ENCODE results near the gene KANSL1.

The KANSL1 gene

DNA sequence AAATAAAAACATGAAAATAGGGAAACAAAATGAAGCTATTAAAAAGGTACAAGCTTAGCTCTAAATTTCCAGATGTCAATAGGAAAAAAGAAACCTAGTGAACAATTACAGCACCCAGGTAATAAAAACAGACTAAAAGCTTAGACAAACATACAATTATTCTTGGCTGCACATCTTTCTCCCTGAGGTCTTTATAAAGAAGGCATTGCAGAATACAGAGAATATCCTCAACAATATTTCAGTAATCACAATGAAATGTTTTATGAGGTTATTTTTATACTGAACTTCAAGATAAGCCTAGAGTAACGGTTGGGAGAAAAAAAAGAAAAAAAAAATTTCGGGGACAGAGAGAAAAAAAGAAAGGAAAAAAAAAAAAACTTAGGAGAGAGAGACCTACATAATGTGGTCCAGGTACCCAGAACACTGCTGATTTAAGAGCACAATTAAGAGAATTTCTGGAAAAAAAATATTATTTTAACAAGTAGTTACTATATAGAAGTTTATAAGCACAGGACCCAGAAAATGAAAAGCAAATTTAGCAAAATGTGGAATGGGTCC, 26.5 kb downstream of the KANSL1 start:
- DNase-seq, result no peak

DNA sequence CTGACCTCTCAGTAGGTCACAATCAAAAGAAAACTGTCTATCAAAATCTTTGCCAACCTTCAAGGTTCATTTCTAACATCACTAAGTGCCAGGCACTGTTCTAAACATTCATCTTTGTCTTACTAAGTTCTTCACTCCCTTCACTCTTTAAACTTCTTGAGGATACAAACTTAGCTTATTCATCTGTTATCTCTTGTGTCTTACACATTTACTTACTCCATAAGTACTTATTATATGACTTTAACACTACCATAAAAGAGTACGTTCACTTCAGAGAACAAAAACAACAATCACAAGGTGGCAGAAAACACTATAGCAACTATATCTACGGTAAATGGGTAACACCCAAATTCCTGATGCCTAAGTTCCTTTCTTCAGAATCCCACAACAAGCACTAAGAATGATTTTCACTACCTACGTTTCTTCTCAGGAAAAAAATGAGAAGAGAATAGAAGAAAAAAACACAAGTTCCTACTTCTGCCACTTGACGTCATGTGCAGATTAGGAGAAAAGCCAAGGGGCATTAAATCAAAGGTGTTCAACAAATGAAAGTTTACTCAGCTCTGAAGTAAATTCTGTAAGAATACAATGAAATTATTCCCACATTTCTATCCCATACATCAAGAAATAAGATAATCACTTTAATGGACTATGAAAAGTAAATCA, 29.2 kb downstream of the KANSL1 start:
- DNase-seq, result no peak

DNA sequence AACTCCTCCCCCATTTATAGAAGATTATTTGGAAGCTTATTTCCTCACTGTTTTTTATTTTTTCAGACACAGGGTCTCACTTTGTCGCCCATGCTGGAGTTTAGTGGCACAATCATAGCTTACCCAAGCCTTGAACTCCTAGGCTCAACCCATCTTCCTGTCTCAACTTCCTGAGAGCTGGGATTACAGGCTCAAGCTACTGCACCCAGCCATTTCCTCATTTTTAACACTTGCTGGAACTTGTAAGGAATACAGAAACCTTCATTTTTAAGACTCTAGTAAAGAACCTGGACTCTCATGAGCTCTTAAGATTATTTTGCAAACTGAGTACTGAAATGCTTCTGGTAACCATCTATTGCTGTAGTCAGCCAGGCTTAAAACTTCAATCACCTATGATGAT, 29.9 kb downstream of the KANSL1 start:
- no peak for DNase-seq

DNA sequence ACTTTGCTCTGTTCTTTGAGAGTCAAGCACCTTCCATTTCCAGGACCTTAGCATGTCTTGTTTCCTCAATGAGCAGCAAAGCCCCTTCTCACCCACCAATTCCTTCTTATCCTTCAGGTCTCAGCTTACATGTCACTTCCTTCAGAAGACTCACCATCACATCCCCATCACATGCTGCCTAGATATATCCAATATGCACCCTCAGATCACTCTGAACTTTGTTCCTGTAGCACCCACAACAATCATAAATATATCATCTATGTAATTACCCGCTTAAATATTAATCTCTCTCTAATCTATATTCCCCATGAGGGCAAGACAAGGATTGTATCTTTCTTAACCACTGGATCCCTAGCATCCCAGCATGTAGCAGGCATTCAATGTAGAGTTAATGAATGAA, 30.4 kb downstream of the KANSL1 start:
- DNase-seq, result no peak

DNA sequence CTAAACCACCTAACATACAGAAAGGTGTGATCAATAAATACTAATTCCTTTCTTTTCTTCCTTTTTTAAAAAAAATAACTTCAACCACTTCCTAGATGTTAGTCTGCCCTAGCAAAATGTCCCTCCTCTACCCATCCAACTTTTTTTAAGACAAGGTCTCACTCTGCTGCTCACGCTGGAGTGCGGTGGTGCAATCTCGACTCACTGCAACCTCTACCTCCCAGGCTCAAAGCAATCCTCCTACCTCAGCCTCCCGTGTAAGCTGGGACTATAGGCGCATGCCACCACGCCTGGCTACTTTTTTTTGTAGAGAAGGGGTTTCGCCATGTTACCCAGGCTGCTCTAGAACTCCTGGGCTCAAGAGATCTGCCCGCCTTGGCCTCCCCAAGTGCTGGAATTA, 33.1 kb downstream of the KANSL1 start:
- no peak for DNase-seq

DNA sequence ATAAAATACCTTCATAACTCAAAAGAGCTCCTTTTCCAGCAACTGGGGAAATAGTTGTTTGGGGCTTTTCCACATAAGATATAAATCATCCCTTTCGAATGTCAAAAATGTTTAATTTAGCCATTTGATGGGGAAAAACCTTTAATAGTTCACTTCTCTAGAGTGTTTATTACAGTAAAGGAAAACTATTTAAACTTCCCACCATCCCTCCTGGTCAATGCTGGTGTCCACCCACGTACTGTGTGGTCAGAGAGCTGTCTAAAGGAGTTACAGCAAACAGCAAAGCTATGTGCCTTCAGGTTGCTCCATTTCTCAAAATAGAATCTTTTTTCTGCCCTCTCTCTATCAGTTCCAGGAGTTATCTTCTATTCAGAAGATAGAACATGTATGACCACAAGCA, 33.5 kb downstream of the KANSL1 start:
- DNase-seq, result no peak

DNA sequence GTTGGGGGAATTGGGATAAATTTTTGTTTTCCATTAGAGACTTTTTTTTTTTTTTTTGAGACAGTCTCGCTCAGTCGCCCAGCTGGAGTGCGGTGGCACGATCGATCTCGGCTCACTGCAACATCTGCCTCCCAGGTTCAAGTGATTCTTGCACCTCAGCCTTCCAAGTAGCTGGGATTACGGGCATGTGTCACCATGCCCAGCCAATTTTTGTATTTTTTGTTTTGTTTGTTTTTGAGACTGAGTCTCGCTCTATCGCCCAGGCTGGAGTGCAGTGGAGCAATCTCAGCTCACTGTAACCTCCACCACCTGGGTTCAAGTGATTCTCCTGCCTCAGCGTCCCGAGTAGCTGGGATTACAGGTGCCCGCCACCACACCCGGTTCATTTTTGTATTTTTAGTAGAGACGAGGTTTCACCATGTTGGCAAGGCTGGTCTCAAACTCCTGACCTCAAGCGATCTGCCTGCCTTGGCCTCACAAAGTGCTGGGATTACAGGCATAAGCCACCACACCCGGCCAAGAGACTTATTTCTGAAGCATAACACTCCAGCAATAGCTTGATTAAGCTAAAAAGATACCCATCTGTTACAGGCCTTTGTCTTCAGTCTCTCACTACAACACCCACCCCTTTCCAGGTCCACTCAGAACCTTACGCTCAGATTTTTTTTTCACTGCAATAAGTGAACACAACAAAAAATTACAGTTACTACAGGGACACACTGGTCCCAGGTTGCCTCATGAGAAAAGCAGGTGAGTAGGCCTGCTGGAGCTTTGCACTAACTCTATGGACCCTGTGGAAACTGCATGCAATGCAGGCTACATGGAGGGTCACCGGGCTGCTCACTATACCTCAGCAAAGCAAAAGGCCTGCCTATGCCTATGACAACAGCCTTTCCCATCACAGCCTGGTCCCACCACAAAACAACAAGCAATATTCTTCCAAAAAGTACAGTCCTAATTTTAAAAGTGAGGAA, 34.6 kb downstream of the KANSL1 start:
- DNase-seq, result peak; percentile 5 to 19

DNA sequence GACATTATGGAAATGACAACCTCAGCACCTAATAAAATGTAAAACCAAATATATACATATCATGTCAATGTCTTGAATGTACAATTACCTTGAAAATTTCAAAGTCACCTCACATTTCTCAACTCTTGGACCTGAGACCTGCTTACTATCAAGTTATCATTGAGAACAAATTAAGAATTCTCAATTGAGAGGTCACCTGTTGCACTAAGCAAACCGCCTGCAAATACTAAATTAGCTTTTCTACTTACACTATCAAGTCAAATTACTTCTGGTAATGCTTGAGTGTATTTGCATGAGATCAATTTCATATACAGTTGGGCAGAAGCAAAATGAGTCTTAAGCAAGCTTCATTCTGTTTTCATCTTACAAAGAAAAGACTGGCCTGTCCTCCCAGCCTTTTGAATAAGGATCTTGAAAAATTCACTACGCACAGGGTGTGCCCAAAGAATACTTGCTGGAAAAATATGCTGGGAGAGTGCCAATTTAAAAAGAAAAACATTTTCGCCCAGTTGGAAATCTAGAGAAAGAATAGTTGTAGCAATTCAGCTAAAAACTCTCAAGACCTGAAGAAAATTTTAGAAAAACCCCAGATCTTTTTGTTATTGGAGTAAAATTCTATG, 35.7 kb downstream of the KANSL1 start:
- no peak for DNase-seq

DNA sequence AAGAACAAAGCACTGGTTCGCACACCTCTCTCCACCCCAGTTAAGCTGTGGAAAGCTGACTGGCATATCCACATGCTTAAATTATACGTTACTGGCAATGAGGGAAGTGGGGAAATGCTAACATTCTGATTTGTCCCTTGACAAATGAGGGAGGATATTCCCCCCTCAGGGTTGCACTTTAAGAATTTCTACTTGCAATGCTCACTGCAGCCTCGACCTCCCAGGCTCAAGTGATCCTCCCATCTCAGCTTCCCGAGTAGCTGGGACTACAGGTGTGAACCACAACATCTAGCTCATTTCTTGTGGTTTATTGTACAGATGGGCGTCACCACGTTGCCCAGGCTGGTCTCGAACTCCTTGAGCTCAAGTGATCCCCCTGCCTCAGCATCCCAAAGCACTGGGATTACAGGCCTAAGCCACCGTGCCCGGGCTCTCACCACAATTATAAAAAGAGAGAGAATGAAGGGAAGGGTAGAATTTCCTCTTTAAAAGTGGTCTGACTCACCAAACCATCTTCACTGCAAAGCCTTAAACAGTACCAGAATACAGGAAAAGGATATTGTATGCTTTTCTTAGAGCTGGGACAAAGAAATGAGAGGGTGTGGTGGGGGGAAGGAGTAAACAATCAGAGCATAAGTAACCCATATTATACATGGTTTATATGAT, 38.9 kb downstream of the KANSL1 start:
- DNase-seq, result no peak

DNA sequence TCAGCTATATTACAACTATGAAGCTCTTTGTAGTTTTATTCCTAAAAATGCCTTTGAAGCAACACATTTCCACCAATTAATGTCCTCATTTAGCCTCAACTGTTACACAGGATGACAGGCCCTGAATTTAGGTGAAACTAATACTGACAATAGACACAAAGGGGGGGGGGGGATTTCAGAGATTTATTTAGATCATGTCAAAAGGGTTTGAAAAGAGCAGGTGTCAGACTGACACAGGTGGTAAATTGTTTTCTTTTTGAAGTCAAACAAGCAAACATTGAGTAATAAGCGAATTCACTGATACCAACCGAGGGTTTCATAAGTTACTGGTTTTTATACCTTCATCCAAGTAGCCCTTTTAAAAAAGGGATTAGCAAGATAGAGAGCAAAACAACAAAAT, 40.8 kb downstream of the KANSL1 start:
- no peak for DNase-seq

DNA sequence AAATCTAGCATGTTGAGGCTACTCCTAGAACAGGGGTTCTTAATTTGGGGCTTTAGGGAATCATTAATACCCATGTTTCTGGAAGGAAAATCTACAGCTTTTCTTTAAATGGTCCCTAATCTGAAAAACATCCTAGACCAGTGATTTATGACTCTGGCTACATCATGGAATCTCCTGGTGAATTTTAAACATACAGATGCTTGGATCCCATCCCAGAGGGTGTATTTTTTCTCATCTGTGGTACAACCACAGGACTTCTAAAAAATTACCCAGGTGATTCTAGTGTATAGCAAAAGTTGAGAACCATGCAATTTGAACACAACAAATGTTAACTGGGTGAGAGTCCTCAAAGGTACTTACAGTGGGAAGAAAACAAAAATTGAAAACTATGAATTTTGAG, 41.5 kb downstream of the KANSL1 start:
- DNase-seq, result no peak

DNA sequence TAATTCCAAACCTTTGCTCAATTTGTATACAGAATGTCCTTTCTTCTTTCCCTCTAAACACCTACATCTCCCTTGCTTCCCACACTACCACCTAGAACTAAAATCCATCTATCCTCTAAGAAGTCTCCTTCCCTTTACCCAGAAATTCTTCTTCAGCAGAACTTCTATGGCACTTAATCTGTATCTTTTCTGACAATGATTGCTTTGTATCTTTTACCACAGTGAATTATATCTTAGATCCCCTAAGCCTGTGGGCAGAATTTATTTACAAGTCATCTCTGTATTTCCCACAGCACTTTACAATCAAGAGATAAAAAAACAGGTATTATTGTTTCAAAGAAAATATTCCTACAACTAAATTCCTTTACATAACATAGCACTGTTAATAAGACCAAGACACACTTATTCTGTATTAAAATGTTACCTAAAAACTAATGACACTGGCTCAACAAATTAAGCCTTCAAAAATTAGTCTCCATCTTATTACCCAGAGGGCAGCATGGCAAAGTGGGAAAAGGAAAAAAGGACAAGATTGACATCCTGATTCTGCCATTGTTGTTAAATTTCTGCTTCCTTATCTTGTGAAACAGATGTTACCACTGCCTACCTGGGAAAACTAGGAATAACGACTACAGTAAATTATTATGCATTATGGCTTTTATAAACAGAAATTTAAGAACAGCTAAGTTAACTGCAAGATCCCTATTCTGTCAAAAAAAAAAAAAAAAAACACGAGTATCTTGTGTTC, 42.8 kb downstream of the KANSL1 start:
- DNase-seq, result no peak

DNA sequence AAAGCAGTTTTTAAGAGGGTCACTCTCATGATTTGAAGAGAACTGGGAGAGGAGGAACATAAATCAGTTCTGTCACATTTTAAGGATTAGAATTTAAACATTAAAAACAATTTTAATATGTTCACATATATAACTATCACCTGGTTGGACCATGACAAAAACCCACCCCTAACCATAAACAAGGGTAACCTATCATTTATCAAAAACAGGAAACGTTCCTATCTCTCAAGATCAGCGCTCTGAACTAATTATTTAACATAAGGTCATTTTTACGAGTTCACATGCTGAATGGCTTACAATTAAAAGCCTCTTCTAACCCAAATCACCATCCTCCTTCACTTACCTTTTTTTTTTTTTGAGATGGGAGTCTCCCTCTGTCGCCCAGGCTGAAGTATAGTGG, 45.0 kb downstream of the KANSL1 start:
- no peak for DNase-seq

DNA sequence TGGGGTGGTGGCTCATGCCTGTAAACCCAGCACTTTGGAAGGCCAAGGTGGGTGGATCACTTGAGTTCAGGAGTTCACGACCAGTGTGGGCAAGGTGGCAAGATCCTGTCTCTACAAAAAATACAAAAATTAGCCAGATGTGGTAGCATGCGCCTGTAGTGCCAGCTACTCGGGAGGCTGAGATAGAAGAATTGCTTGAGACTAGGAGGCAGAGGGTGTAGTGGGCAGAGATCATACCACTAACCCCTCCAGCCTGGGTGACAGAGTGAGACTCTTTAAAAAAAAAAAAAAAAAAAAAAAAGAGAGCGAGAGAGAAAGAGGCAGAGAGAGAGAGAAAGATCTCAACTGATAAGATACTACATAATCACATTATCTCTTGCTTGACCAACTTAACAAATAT, 45.9 kb downstream of the KANSL1 start:
- DNase-seq, result no peak

DNA sequence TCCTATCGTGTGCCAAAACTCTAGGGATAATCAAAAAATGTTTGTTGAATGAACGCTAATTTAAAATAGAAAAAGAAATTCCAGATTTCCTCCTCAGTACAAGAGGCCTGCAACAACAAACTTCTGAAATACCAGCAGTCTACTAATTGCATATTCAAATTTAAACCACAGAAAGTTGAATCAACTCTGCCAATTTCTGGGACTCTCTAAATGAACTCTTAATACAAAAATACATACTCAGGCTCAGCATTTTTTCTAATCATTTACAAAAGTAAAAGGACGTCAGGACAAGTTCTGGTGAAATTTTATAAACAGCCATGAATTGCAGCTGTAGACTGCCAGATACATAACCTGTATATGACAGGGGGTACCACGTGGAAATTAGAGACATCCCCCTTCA, 49.0 kb downstream of the KANSL1 start:
- no peak for DNase-seq

DNA sequence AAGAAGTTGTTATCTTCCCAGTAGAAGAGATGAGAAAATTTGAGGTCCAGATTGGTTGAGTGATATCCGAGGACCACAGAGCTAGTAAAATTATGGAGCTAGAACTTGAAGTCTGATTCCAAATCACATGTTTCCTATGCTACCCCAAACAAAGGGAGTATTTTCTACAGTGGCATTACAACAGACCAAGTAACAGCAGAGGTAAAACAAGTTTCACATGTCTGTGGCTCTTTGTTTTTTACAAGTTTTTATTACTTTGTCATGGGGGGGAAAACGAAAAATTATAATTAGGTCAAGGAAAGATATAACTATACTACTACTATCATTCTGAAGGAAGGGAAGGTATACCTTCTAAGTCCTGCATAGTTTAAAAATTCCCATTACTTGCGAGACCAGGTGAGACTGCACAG, 49.4 kb downstream of the KANSL1 start:
- no peak for DNase-seq

DNA sequence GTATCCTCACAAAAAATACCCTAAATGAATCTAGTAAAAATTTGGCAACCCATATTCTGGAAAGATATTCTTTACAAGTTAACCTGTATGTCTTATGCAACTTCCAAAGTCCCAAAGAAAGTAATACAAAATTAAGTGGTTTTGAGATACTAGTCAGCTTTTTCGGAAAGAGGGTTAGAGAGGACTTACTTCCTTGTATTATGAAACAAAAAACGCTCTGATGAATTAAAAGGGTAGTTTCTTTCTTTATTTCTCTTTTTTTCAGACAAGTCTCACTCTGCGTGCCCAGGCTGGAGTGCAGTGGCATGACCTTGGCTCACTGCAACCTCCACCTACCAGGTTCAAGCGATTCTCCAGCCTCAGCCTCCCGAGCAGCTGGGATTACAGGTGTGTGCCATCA, 51.6 kb downstream of the KANSL1 start:
- DNase-seq, result no peak

DNA sequence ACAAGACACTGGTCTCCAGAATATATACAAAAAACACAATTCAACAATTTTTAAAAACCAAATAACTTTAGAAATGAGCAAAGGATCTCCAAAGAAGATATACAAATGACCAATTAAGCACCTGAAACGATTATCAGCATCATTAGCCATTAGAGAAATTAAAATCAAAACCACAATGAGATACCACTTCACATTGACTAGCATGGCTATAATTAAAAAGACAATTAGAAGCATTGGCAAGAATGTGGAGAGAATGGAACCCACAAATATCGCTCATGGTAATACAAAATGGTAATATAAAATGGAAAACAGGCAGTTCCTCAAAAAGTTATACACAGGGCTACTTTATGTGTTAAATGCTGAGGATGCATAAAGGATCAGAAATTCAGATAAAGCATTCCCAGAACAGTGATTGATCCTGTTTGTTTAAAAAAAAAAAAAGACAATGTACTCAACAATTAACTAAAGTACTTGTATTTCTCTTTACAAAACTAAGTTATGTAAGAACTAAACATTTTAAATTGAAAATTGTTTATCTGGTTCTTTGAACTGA, 52.5 kb downstream of the KANSL1 start:
- no peak for DNase-seq

DNA sequence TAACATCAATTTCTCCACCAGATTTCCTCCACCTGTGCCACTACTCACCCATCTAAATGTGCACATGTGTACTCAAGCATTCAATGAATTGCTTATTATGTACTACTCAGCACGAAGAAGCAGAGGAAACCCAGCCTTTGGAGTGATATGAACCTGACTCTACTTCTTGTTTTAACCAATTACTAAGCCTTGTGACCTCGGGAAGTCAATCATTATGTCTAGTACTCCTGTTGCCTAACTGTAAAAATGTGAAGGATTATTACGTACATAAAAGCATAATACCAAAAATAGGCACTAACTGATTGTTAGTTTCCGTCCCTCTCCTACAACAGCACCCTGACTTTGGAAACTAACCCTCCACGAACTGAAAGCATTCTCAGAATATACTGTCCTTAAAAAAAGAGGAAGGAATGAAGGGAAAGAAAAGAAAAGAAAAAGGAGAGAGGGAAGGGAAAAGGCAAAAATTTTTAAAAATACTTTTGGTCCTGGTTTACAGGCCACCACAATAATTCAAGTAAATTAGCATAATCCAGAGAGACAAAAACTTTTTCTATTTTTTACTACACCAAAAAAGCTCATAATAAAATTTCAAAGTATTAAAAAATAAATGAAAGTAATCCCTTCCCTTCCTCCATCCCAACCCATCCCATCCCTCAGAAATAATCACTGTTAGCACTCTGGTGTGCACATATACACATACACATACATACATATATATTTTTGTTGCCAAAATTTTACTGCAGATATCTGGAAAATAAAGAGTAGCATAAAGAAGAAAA, 53.6 kb downstream of the KANSL1 start:
- no peak for DNase-seq

DNA sequence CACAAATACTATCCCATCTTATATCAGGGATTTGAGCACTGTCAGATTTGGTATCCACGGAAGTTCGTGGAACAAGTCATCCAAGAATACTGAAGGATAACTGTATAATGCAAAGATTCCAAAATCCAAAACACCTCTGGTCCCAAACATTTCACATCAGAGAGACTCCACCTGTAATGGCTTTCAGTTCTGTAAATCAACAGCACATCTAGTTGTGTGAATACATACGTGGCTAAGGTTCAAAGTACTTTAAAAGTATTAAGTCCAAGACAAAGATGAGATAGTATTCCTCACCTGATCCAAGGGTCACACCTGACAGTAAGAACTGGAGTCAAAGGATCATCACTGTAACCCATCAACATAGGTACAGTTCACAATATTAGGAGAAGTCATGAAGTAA, 54.8 kb downstream of the KANSL1 start:
- DNase-seq, result no peak

DNA sequence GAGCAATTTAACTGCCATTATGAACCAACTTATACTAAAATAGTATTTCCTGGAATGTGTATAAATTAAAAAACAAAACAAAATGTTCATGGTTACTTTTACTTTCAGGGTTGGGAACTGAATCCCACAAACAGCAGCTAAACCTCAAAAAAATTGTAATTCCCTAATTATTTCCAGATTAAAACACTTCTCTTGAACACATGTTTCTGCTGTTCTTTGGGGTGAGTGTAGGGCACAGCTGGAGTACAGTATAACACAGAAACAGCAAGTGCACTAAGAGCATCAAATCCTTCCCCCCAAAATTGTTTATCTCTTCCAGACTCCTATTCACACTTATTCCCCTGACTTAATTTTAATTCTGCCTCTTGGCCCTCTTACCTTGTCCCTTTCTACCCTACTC, 56.4 kb downstream of the KANSL1 start:
- DNase-seq, result no peak

Data from NCI-H446 (cell line).